ENCODE data around the gene RABGAP1.

RABGAP1 gene

GRCh38 chr9:122944960-122945888, 4.4 kb downstream of the RABGAP1 start:
- no peak for DNase-seq (ENCODE audit: low read depth)

GRCh38 chr9:122946461-122947005, 5.7 kb downstream of the RABGAP1 start:
- no peak for DNase-seq (ENCODE audit: low read depth)

- DNase-seq (ENCODE audit: low read depth): no peak
Observed at GRCh38 chr9:122948313-122948712, 7.5 kb downstream of the RABGAP1 start.

- no peak for DNase-seq (ENCODE audit: low read depth)
Observed at GRCh38 chr9:122949696-122950095, 8.9 kb downstream of the RABGAP1 start.

- no peak for DNase-seq (ENCODE audit: low read depth)
Observed at GRCh38 chr9:122950263-122950662, 9.4 kb downstream of the RABGAP1 start.

- no peak for DNase-seq (ENCODE audit: low read depth)
Observed at GRCh38 chr9:122951056-122951455, 10.2 kb downstream of the RABGAP1 start.

GRCh38 chr9:122954253-122954691, 13.5 kb downstream of the RABGAP1 start:
- DNase-seq (ENCODE audit: low read depth): no peak

- DNase-seq (ENCODE audit: low read depth): no peak
Observed at GRCh38 chr9:122955961-122956360, 15.1 kb downstream of the RABGAP1 start.

- DNase-seq (ENCODE audit: low read depth): no peak
Observed at GRCh38 chr9:122961139-122961538, 20.3 kb downstream of the RABGAP1 start.

GRCh38 chr9:122975196-122975595, 34.4 kb downstream of the RABGAP1 start:
- no peak for DNase-seq (ENCODE audit: low read depth)

GRCh38 chr9:122978601-122979000, 37.8 kb downstream of the RABGAP1 start:
- DNase-seq (ENCODE audit: low read depth): no peak

- DNase-seq (ENCODE audit: low read depth): no peak
Observed at GRCh38 chr9:122986010-122986409, 45.2 kb downstream of the RABGAP1 start.

- DNase-seq (ENCODE audit: low read depth): no peak
Observed at GRCh38 chr9:122988141-122988540, 47.3 kb downstream of the RABGAP1 start.

- DNase-seq (ENCODE audit: low read depth): no peak
Observed at GRCh38 chr9:122988920-122989621, 48.3 kb downstream of the RABGAP1 start.

GRCh38 chr9:122991370-122991830, 50.6 kb downstream of the RABGAP1 start:
- no peak for DNase-seq (ENCODE audit: low read depth)

GRCh38 chr9:122996586-122996985, 55.8 kb downstream of the RABGAP1 start:
- DNase-seq (ENCODE audit: low read depth): no peak

- no peak for DNase-seq (ENCODE audit: low read depth)
Observed at GRCh38 chr9:122998448-122998847, 57.6 kb downstream of the RABGAP1 start.

GRCh38 chr9:123000371-123001068, 59.7 kb downstream of the RABGAP1 start:
- no peak for DNase-seq (ENCODE audit: low read depth)

GRCh38 chr9:123002754-123003153, 61.9 kb downstream of the RABGAP1 start:
- DNase-seq (ENCODE audit: low read depth): no peak

- DNase-seq (ENCODE audit: low read depth): no peak
Observed at GRCh38 chr9:123003466-123003865, 62.6 kb downstream of the RABGAP1 start.

- DNase-seq (ENCODE audit: low read depth): no peak
Observed at GRCh38 chr9:123005964-123006363, 65.1 kb downstream of the RABGAP1 start.

- DNase-seq (ENCODE audit: low read depth): no peak
Observed at GRCh38 chr9:123007269-123007668, 66.4 kb downstream of the RABGAP1 start.

All from stimulated activated CD8-positive, alpha-beta memory T cell treated with anti-CD3 and anti-CD28 coated beads, Interleukin-12 subunit alpha, Interleukin-12 subunit beta, amount 100 ng/mL, for 1 hour (primary cell).